Neural progenitor cell (in vitro differentiated cells): ENCODE data around the gene DLX6. TPM values are rescaled to one million over a fixed set of nuclear protein-coding genes. Genes with fewer than 3 reads are reported as not detected.

Source experiments
- DNase-seq: peaks from one replicate; pipeline ENCODE4 v3.0.0-alpha.2; 2016; ENCODE audit warnings: low spot score
- H2AFZ ChIP-seq: fragments of 200-600 bp; sonication (generic); replicated peaks from 2 replicates; pipeline ENCODE4 v1.6.1; 2016; ENCODE audit warnings: antibody characterized with exemption
- H3F3A ChIP-seq: fragments of 200-600 bp; sonication (generic); 2 replicates; pipeline ENCODE4 v1.6.1; 2016; ENCODE audit warnings: antibody characterized with exemption, low read depth
- H3K27ac ChIP-seq: fragments of 200-600 bp; sonication (generic); 2 replicates; pipeline ENCODE4 v1.5.1; 2016; ENCODE audit warnings: mild to moderate bottlenecking
- H3K27me3 ChIP-seq: fragments of 200-600 bp; sonication (generic); 2 replicates; pipeline ENCODE4 v1.6.1; 2016; ENCODE audit warnings: mild to moderate bottlenecking, moderate library complexity
- H3K36me3 ChIP-seq: fragments of 200-600 bp; sonication (generic); 2 replicates; pipeline ENCODE4 v1.5.1; 2016
- H3K4me1 ChIP-seq: fragments of 200-600 bp; sonication (generic); 2 replicates; pipeline ENCODE4 v1.6.1; 2016; ENCODE audit warnings: mixed run types
- H3K4me2 ChIP-seq: fragments of 200-600 bp; sonication (generic); 2 replicates; pipeline ENCODE4 v1.6.1; 2016
- H3K4me3 ChIP-seq: fragments of 200-600 bp; sonication (generic); 2 replicates; pipeline ENCODE4 v1.5.1; 2016
- H3K79me2 ChIP-seq: fragments of 200-600 bp; sonication (generic); 2 replicates; pipeline ENCODE4 v1.6.1; 2016; ENCODE audit warnings: low read depth
- H3K9ac ChIP-seq: fragments of 200-600 bp; sonication (generic); 2 replicates; pipeline ENCODE4 v1.6.1; 2016
- H3K9me3 ChIP-seq: fragments of 200-600 bp; sonication (generic); 2 replicates; pipeline ENCODE4 v1.5.1; 2016; ENCODE audit warnings: low read depth
- H4K20me1 ChIP-seq: fragments of 200-600 bp; sonication (generic); 2 replicates; pipeline ENCODE4 v1.6.1; 2016; ENCODE audit warnings: low read depth
- H3K27ac Mint-ChIP-seq: 3 replicates; pipeline ENCODE4 v1.8.0; 2021; ENCODE audit warnings: mixed read lengths
- H3K27me3 Mint-ChIP-seq: 2 replicates; pipeline ENCODE4 v1.8.0; 2022; ENCODE audit warnings: low read depth, mild to moderate bottlenecking, inconsistent platforms, moderate library complexity, mixed read lengths; ENCODE audit not compliant: insufficient read depth
- H3K36me3 Mint-ChIP-seq: 3 replicates; pipeline ENCODE4 v1.8.0; 2021; ENCODE audit warnings: mixed read lengths
- H3K4me1 Mint-ChIP-seq: 3 replicates; pipeline ENCODE4 v1.8.0; 2021; ENCODE audit warnings: mixed read lengths
- H3K4me3 Mint-ChIP-seq: 3 replicates; pipeline ENCODE4 v1.8.0; 2021; ENCODE audit warnings: mild to moderate bottlenecking, moderate library complexity, mixed read lengths
- H3K9me3 Mint-ChIP-seq: 3 replicates; pipeline ENCODE4 v1.8.0; 2020; ENCODE audit warnings: mixed read lengths
- EZH2 ChIP-seq: fragments of 200-600 bp; sonication (generic); IDR thresholded peaks from 2 replicates; pipeline ENCODE4 v1.6.1; 2017; ENCODE audit warnings: antibody characterized with exemption, mild to moderate bottlenecking, moderate library complexity
- EZH2phosphoT487 ChIP-seq: fragments of 200-600 bp; sonication (generic); IDR thresholded peaks from 2 replicates; pipeline ENCODE4 v1.6.1; 2017; ENCODE audit warnings: antibody characterized with exemption
- total RNA-seq: library from RNA; depleted of rRNA; stranded (reverse); fragments of >200 nt; gene quantifications from 2 replicates; pipeline ENCODE4 v1.2.3, GENCODE V29; 2015; ENCODE audit warnings: low replicate concordance
- TF ChIP-seq, protein P1 (sequence below): fragments of 200-600 bp; sonication (generic); IDR thresholded peaks from 2 replicates; pipeline ENCODE4 v1.5.1; 2017; ENCODE audit warnings: antibody characterized with exemption, mild to moderate bottlenecking

DLX6 gene
- total RNA-seq, 1 donor from 2014 or later, result not detected

DNA sequence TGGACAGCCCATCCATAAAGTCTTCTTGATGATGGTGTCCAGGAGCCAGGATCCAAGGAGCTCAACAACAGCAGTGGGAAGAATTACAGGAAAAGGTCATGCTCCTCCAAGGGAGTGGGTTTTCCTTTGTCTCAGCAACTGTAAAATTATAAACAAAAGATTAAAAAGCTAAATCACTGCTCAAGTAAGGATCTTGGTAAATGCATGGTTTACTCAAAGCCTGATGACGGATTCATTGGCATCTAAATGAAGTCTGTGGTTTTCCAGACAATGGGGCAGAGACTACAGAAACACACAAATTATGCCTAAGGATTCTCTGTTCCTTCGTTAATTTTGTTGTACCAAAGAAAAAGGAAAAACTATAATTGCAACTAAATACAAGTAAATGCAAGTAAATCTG, 36.4 kb upstream of the DLX6 start:
- Histone ChIP-seq H3K9me3 (no peaks in the 10 kb centered on the region), H3F3A (no peaks in the 10 kb centered on the region), H3K4me1 (no peaks in the 10 kb centered on the region), H4K20me1 (no peaks in the 10 kb centered on the region), H3K4me3 (no peak overlapping the region), H2AFZ (no peak overlapping the region), H3K79me2 (no peaks in the 10 kb centered on the region), H3K9ac (no peak overlapping the region), H3K4me2 (no peak overlapping the region), H3K27ac (no peak overlapping the region), H3K27me3 (peaks cover 76% of the 10 kb centered on the region), H3K36me3 (no peaks in the 10 kb centered on the region)
- no peaks in the 10 kb centered on the region for H3K9me3 Mint-ChIP-seq
- no peak for DNase-seq
- no peak overlapping the region for H3K4me3 Mint-ChIP-seq
- H3K27me3 Mint-ChIP-seq, result peaks cover 7% of the 10 kb centered on the region
- H3K27ac Mint-ChIP-seq, result no peak overlapping the region
- no peak for TF ChIP-seq EZH2phosphoT487
- TF ChIP-seq, protein P1, sequence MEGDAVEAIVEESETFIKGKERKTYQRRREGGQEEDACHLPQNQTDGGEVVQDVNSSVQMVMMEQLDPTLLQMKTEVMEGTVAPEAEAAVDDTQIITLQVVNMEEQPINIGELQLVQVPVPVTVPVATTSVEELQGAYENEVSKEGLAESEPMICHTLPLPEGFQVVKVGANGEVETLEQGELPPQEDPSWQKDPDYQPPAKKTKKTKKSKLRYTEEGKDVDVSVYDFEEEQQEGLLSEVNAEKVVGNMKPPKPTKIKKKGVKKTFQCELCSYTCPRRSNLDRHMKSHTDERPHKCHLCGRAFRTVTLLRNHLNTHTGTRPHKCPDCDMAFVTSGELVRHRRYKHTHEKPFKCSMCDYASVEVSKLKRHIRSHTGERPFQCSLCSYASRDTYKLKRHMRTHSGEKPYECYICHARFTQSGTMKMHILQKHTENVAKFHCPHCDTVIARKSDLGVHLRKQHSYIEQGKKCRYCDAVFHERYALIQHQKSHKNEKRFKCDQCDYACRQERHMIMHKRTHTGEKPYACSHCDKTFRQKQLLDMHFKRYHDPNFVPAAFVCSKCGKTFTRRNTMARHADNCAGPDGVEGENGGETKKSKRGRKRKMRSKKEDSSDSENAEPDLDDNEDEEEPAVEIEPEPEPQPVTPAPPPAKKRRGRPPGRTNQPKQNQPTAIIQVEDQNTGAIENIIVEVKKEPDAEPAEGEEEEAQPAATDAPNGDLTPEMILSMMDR, result no peak
- no peak for TF ChIP-seq EZH2
- no peaks in the 10 kb centered on the region for H3K4me1 Mint-ChIP-seq
- no peaks in the 10 kb centered on the region for H3K36me3 Mint-ChIP-seq

DNA sequence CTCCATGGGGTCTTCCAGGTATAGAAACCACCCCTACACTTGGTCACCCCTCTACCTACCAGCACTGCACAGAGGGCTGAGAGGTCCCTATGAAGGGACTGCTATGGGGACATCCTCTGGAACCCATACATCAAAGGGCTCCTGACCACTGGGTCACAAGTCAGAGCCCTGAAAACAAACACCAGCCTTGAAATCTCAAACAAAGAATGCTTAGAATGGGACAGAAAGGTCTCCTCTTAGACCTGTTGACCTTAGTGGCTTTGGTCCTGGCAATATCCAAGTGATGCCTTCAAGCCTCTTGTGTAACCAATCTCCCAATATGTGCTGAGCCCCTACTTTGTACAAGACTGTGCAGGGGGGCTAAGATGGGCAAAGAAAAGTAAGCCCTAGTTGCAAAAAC, 34.6 kb upstream of the DLX6 start:
- no peak overlapping the region for H3K4me3 Mint-ChIP-seq

DNA sequence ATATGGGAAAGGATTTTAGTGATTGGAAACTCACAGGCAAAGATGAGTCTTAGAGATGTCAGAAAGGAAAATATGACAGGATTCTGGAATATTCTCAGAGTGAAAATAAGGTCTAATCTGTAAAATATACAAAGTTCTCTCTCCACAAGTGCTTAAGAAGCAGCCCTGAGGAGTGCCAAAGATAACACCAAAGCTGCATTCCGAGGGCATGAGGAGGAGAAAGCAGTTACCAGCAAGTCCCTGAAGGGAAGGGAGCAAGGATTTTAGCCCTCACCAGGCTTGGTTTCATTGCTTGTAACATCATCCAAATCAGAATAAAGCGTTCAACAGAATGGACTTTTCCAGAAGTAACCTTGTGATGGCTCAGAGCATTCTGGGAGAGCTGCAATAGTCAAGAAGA, 31.4 kb upstream of the DLX6 start:
- Histone ChIP-seq H3K9ac (no peak overlapping the region), H3K4me1 (no peaks in the 10 kb centered on the region), H3K27ac (no peak overlapping the region), H3K27me3 (peaks cover 81% of the 10 kb centered on the region), H4K20me1 (no peaks in the 10 kb centered on the region), H3K79me2 (no peaks in the 10 kb centered on the region), H3K36me3 (no peaks in the 10 kb centered on the region), H3F3A (no peaks in the 10 kb centered on the region), H3K4me3 (no peak overlapping the region), H3K9me3 (no peaks in the 10 kb centered on the region), H3K4me2 (no peak overlapping the region), H2AFZ (no peak overlapping the region)
- Mint-ChIP-seq H3K4me1 (no peaks in the 10 kb centered on the region), H3K4me3 (no peak overlapping the region), H3K27ac (no peak overlapping the region), H3K36me3 (no peaks in the 10 kb centered on the region), H3K27me3 (peaks cover 7% of the 10 kb centered on the region), H3K9me3 (no peaks in the 10 kb centered on the region)
- DNase-seq, result no peak
- TF ChIP-seq, protein P1, result no peak
- TF ChIP-seq EZH2 (no peak), EZH2phosphoT487 (no peak)

More for the DNA sequence above, 34.6 kb upstream of the DLX6 start:
- H2AFZ ChIP-seq, result no peak overlapping the region
- no peak for DNase-seq
- no peak overlapping the region for H3K27ac ChIP-seq
- H3K4me3 ChIP-seq, result no peak overlapping the region
- no peaks in the 10 kb centered on the region for H3K36me3 ChIP-seq
- Mint-ChIP-seq H3K9me3 (no peaks in the 10 kb centered on the region), H3K36me3 (no peaks in the 10 kb centered on the region), H3K27ac (no peak overlapping the region), H3K27me3 (peaks cover 7% of the 10 kb centered on the region), H3K4me1 (no peaks in the 10 kb centered on the region)
- no peaks in the 10 kb centered on the region for H3K4me1 ChIP-seq
- peaks cover 67% of the 10 kb centered on the region for H3K27me3 ChIP-seq
- no peaks in the 10 kb centered on the region for H3K79me2 ChIP-seq
- H3K4me2 ChIP-seq, result no peak overlapping the region
- H3K9me3 ChIP-seq, result no peaks in the 10 kb centered on the region
- H4K20me1 ChIP-seq, result no peaks in the 10 kb centered on the region
- no peaks in the 10 kb centered on the region for H3F3A ChIP-seq
- TF ChIP-seq EZH2, result no peak
- TF ChIP-seq, protein P1, result no peak
- TF ChIP-seq EZH2phosphoT487, result no peak
- H3K9ac ChIP-seq, result no peak overlapping the region
